Loucy (cell line): Measurements from ENCODE around the gene PDGFB.

ENCODE experiments used
- H2AFZ ChIP-seq: fragments of 200-600 bp; sonication (generic); 2 replicates; pipeline ENCODE4 v1.6.0; 2016; ENCODE audit warnings: antibody characterized with exemption, mild to moderate bottlenecking, low read length, moderate library complexity
- H3F3A ChIP-seq: fragments of 200-600 bp; 2 replicates; pipeline ENCODE4 v1.6.0; 2016; ENCODE audit warnings: antibody characterized with exemption, low read depth, mild to moderate bottlenecking
- H3K27me3 ChIP-seq: fragments of 200-600 bp; sonication (generic); 2 replicates; pipeline ENCODE4 v1.6.1; 2014; ENCODE audit warnings: low read length, mild to moderate bottlenecking; ENCODE audit not compliant: insufficient read depth, poor library complexity, severe bottlenecking
- H3K36me3 ChIP-seq: fragments of 200-600 bp; sonication (generic); 2 replicates; pipeline ENCODE4 v1.6.1; 2016; ENCODE audit warnings: low read length; ENCODE audit not compliant: insufficient read depth
- H3K4me1 ChIP-seq: fragments of 200-600 bp; sonication (generic); 2 replicates; pipeline ENCODE4 v1.5.1; 2014; ENCODE audit warnings: low read length, mild to moderate bottlenecking; ENCODE audit not compliant: insufficient read depth, poor library complexity, severe bottlenecking
- H3K4me2 ChIP-seq: fragments of 200-600 bp; sonication (generic); 2 replicates; pipeline ENCODE4 v1.6.0; 2014; ENCODE audit warnings: antibody characterized with exemption, low read length, low read depth, mild to moderate bottlenecking; ENCODE audit not compliant: poor library complexity, severe bottlenecking
- H3K4me3 ChIP-seq: fragments of 200-600 bp; sonication (generic); 2 replicates; pipeline ENCODE4 v1.5.1; 2014; ENCODE audit warnings: low read length, mild to moderate bottlenecking, mixed read lengths; ENCODE audit not compliant: poor library complexity, severe bottlenecking
- H3K79me2 ChIP-seq: fragments of 200-600 bp; sonication (generic); 2 replicates; pipeline ENCODE4 v1.6.1; 2014; ENCODE audit warnings: low read length; ENCODE audit not compliant: insufficient read depth
- H3K9ac ChIP-seq: fragments of 200-600 bp; sonication (generic); 2 replicates; pipeline ENCODE4 v1.6.0; 2014; ENCODE audit warnings: mild to moderate bottlenecking, low read depth, low read length, moderate library complexity; ENCODE audit not compliant: poor library complexity, severe bottlenecking
- H3K9me2 ChIP-seq: fragments of 200-600 bp; sonication (generic); replicated peaks from 2 replicates; pipeline ENCODE4 v1.6.1; 2016; ENCODE audit warnings: low read depth, low read length, mixed read lengths
- H3K9me3 ChIP-seq: fragments of 200-600 bp; sonication (generic); 2 replicates; pipeline ENCODE4 v1.6.1; 2014; ENCODE audit warnings: mild to moderate bottlenecking, antibody characterized with exemption, low read length, low read depth; ENCODE audit not compliant: insufficient read depth
- H4K20me1 ChIP-seq: fragments of 200-600 bp; sonication (generic); 2 replicates; pipeline ENCODE4 v1.6.0; 2014; ENCODE audit warnings: antibody characterized with exemption, low read length, mild to moderate bottlenecking; ENCODE audit not compliant: insufficient read depth, poor library complexity, severe bottlenecking
- CTCF ChIP-seq: fragments of 200-600 bp; sonication (generic); conservative IDR thresholded peaks from 2 replicates; pipeline ENCODE4 v1.5.1; 2014; ENCODE audit warnings: mild to moderate bottlenecking, antibody characterized with exemption, low read length
- EZH2phosphoT487 ChIP-seq: fragments of 200-600 bp; IDR thresholded peaks from 2 replicates; pipeline ENCODE4 v1.6.1; 2018; ENCODE audit warnings: antibody characterized with exemption, mild to moderate bottlenecking, moderate library complexity, borderline replicate concordance

Gene PDGFB

DNA sequence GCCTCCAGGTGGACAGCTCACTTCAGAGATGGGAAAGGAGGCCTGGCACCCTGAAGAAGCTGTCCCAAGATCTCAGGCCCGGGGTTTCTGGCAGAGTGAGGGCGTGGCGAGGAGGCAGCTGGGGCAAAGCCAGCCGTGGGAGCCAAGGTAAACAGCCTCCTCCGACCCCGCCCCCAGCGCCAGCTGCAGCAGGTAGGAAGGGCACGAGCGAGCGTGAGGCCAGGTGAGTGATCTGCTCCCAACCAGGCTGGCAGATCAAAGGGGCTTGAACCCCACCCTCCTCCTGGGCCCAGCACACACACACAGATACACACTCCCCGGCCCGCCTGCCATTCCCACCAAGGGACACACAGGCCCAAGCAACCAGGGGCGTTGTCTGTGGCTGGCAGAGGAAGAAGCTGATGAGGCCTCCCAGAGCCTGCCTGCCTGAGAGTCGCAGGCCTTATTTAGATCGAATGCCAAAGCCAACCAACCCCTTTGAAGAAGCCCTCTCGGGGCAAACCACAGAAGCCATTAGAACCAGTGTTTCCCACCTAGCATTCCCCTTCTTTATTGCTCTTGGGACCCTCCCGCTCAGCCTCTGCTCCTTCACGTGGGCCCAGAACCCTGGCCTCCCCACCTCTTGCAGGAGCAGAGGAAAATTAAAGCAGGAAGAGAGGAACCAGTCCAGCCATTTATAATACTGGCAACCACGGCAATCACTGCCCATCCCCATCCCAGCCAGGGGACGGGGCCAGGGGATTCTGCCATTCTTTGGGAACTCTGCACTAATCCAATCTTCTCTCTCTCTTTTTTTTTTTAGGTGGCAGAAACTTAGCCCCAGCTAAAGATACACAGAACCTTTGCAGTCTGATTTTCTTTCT lies 5.0 kb downstream of the PDGFB start:
- no peak for TF ChIP-seq EZH2phosphoT487
- TF ChIP-seq CTCF, result no peak
- Histone ChIP-seq H3K9ac (peak overlapping the region; percentile 61), H3K9me3 (no peaks in the 10 kb centered on the region), H3K9me2 (no peaks in the 10 kb centered on the region), H3F3A (no peaks in the 10 kb centered on the region), H3K27me3 (peaks cover 56% of the 10 kb centered on the region), H3K4me1 (peaks cover 34% of the 10 kb centered on the region), H3K79me2 (no peaks in the 10 kb centered on the region), H3K4me2 (peak overlapping the region; percentile 59), H4K20me1 (no peaks in the 10 kb centered on the region), H3K36me3 (no peaks in the 10 kb centered on the region), H3K4me3 (peak overlapping the region; percentile 67), H2AFZ (no peak overlapping the region)

DNA sequence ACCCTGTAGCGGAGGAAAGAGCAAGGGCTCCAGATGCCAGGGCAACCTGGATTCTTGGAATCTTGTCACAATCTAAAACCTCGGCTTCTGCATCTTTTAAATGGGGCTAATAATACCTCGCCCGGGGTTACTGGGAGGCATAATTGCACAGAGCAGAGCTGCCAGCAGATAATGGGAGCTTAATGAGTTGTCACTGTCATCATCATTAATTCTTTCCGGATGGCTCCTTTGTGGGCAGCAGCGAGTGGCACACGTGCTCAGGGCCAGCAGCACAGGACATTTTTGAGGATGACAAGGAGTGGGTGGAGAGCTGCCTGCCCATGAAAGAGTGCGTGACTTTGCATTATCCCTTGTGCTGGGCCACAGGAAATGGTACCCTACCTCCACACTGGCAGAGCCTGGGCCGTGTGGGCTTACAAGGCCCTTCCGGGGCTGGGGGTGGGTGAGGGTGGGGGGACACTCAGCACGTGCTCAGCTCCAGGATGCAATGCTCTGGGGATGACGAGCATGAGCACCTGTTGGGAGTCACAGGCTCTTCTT lies 5.7 kb downstream of the PDGFB start:
- Histone ChIP-seq H2AFZ (no peak overlapping the region), H3K4me2 (no peak overlapping the region), H3K27me3 (peaks cover 61% of the 10 kb centered on the region), H3K36me3 (no peaks in the 10 kb centered on the region), H3K79me2 (no peaks in the 10 kb centered on the region), H3K9me2 (no peaks in the 10 kb centered on the region), H3K4me3 (no peak overlapping the region), H3K4me1 (peaks cover 34% of the 10 kb centered on the region), H3F3A (no peaks in the 10 kb centered on the region), H4K20me1 (no peaks in the 10 kb centered on the region), H3K9me3 (no peaks in the 10 kb centered on the region), H3K9ac (no peak overlapping the region)
- no peak for TF ChIP-seq CTCF
- no peak for TF ChIP-seq EZH2phosphoT487

DNA sequence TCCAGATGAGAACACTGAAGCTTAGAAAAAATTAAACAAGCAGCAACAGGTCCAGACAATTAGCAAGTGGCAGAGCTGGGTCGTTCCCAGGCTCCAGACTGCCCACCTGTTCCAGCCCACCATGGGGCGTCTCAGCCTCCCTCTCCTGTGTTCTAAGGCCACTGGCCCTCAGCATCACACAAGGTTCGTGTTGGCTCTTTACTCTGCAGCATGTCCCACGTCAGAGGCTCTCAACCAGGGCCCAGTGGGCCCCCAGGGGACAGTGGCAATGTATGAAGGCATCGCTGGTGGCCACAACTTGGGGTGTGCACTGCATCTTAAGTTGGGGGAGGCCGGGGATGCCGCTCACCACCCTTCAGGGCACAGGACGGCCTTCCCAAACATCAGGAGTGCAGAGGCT lies 6.2 kb downstream of the PDGFB start:
- H3K9me3 ChIP-seq, result no peaks in the 10 kb centered on the region
- H3K4me2 ChIP-seq, result no peak overlapping the region
- H3F3A ChIP-seq, result no peaks in the 10 kb centered on the region
- H3K9ac ChIP-seq, result no peak overlapping the region
- H3K27me3 ChIP-seq, result peaks cover 66% of the 10 kb centered on the region
- no peaks in the 10 kb centered on the region for H3K36me3 ChIP-seq
- H3K9me2 ChIP-seq, result no peaks in the 10 kb centered on the region
- H3K4me3 ChIP-seq, result no peak overlapping the region
- H3K4me1 ChIP-seq, result peaks cover 34% of the 10 kb centered on the region
- no peaks in the 10 kb centered on the region for H4K20me1 ChIP-seq
- no peak for TF ChIP-seq CTCF
- no peak for TF ChIP-seq EZH2phosphoT487
- H2AFZ ChIP-seq, result no peak overlapping the region
- H3K79me2 ChIP-seq, result no peaks in the 10 kb centered on the region
